NCI-H2227 (cell line): Measurements from ENCODE around the gene EXPH5.
A peak's percentile ranks its signal among the peaks of the same experiment; 100 is the strongest.

Experiments used
- DNase-seq: peaks from one replicate; lab custom pipeline; 2025; ENCODE audit not compliant: unreplicated experiment; lab: John Stamatoyannopoulos, UW

The EXPH5 gene

GRCh38 chr11:108562746-108563581 lies 30.6 kb downstream of the EXPH5 start:
- DNase-seq: no peak

GRCh38 chr11:108561535-108561991 lies 32.0 kb downstream of the EXPH5 start:
- DNase-seq: no peak

- DNase-seq: no peak
These were observed 33.7 kb downstream of the EXPH5 start for GRCh38 chr11:108559904-108560303.

- no peak for DNase-seq
These were observed 34.2 kb downstream of the EXPH5 start for GRCh38 chr11:108559340-108559739.

GRCh38 chr11:108558222-108558621 lies 35.3 kb downstream of the EXPH5 start:
- DNase-seq: no peak

GRCh38 chr11:108556019-108556418 lies 37.5 kb downstream of the EXPH5 start:
- DNase-seq: no peak

- DNase-seq: no peak
These were observed 41.7 kb downstream of the EXPH5 start for GRCh38 chr11:108551651-108552462.

GRCh38 chr11:108549319-108549885 lies 44.2 kb downstream of the EXPH5 start:
- no peak for DNase-seq

- no peak for DNase-seq
These were observed 47.6 kb downstream of the EXPH5 start for GRCh38 chr11:108545909-108546501.

GRCh38 chr11:108543316-108543964 lies 50.1 kb downstream of the EXPH5 start:
- DNase-seq: no peak

GRCh38 chr11:108541531-108541930 lies 52.0 kb downstream of the EXPH5 start:
- DNase-seq: no peak

GRCh38 chr11:108538502-108538901 lies 55.1 kb downstream of the EXPH5 start:
- DNase-seq: no peak

- DNase-seq: peak; percentile 21
These were observed 55.5 kb downstream of the EXPH5 start for GRCh38 chr11:108538022-108538424.

- no peak for DNase-seq
These were observed 56.8 kb downstream of the EXPH5 start for GRCh38 chr11:108536783-108537182.

GRCh38 chr11:108535384-108535955 lies 58.1 kb downstream of the EXPH5 start:
- no peak for DNase-seq

- DNase-seq: no peak
These were observed 59.2 kb downstream of the EXPH5 start for GRCh38 chr11:108534274-108534882.

- no peak for DNase-seq
These were observed 63.1 kb downstream of the EXPH5 start for GRCh38 chr11:108530426-108530825.

GRCh38 chr11:108527382-108527781 lies 66.2 kb downstream of the EXPH5 start:
- DNase-seq: no peak

GRCh38 chr11:108525161-108525560 lies 68.4 kb downstream of the EXPH5 start:
- no peak for DNase-seq

- DNase-seq: no peak
These were observed 69.1 kb downstream of the EXPH5 start for GRCh38 chr11:108524422-108524821.
